SK-MEL-5 (cell line): Measurements from ENCODE around the gene PHLPP1. TPM values are rescaled to one million over a fixed set of nuclear protein-coding genes. Genes with fewer than 3 reads are reported as not detected.
A peak's percentile ranks its signal among the peaks of the same experiment; 100 is the strongest.

Experiments
- DNase-seq: peaks from one replicate; pipeline ENCODE4 v3.0.0-alpha.2; 2016; ENCODE audit warnings: low read depth, low spot score
- in situ Hi-C: cut with HindIII; loops from 2 replicates; pipeline ENCODE4 v1.10.0; 2016; ENCODE audit warnings: low sequenced_read_pairs, high pct_unique_total_duplicates, low pct_unique_long_range_greater_than_20kb
- total RNA-seq: library from RNA; depleted of rRNA; stranded (reverse); fragments of >200 nt; shearing (Covaris generic); gene quantifications from 2 replicates; pipeline ENCODE4 v1.2.3, GENCODE V29; 2014

PHLPP1 gene
- total RNA-seq, 1 experiment from 2014 or later: 15.8 TPM

DNA sequence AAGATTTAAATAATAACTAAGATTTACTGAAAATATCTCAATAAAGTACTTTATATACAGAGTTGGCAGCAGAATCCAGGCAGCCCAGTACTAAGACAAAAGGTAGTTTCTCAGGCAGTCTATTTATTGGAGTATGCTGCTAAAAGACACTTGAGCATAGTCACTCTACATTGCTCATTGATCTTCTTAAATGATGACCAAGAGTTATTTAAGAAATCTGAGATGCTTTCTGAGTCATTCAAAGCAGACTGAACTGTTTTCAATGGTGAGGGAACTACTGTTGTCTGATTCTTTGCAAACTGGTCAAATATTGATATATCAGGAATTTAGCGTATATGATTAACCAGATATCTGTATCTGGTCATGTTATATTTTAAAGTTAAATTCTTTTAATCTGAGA is 133.6 kb downstream of the PHLPP1 start:
- in situ Hi-C loops: no loop called here

DNA sequence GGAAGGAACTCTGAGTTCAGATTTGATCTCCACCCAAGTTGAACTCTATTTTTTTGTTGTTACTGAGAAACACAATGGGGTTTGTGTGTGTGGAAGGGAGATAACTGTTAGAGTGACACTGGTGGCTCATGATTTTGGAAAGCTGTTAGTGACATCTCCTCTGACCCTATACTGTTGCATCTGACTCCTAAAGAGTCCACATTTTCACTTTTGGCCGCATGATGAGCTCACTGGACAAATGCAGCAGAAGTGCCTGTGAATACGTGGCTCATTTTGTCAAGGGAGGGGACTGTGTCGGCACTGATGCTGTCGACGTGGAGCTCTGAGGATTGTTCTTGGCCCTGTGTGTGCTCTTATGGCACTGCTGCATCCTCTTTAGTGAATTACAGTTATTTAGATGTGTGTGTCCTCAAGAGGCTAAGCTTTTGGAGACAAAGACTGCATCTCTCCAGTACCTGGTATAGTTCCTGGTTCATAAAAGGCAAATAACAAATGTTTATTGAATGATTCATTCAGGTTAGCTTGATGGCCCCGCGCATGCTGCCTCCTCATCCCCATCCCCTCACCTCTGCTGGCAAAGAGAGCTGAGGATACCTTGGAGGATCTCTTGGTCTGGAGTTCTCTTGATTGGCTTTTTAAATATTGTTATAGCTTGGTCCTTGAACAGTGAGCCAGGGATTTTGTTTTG is 135.4 kb downstream of the PHLPP1 start:
- in situ Hi-C loops: no loop called here

More for the DNA sequence above, 133.6 kb downstream of the PHLPP1 start:
- no peak for DNase-seq

DNA sequence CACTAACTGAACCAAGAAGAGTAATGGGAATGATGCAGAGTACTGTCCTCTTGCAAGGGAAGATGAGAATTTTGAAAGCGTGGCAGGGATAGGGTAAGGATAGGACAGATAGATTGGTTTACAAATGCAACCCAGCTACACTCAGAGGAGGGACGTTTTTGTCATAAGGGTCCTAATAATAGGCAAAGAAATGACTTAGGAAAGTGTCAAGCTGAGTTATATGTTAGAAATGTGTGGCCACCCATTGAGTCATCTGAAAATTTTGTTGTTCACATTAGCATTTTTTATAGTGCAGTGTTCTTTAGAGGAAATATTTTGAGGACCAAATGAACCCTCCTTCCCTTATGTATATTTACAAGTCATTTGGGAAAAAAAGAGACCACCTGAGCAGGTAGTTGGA is 137.5 kb downstream of the PHLPP1 start:
- in situ Hi-C loops: no loop called here
- DNase-seq: no peak

More for the DNA sequence above, 135.4 kb downstream of the PHLPP1 start:
- DNase-seq: no peak

GRCh38 chr18:62856294-62856693 is 141.0 kb downstream of the PHLPP1 start:
- DNase-seq: no peak
- in situ Hi-C loops: no loop called here

DNA sequence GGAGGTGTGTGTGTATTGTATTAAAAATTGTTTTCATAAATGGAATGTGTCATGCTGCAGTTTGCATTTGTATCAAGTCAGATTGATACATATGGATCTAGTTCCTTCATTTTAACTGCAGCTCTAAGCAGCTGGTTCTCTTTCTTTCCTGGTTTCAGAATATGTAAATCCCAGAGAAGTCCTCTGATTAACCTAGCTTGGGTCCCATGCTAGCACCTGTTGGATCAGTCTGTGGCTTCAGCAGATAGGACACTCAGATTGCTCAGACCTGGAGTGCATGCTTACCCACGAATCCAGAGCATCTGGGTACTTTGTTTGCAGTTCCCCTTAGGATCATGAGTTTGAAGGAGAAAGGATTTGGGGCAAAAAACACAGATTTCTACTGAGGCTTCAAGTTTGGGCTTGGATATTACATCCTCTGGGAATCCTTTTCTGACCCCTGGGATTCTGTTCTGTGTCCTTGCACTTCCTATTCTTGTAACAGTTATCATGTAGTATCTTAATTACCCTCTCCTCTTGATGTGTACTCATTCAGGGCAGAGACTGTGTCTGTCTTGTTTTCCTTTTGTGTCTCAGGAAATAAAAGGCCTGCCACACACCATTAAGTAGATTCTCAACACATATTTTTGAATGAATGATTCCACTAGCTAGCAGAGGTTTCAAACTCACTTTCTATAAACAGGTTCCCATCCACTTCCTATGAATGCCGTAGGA is 142.1 kb downstream of the PHLPP1 start:
- in situ Hi-C loops: no loop called here
- DNase-seq: no peak

GRCh38 chr18:62860062-62860461 is 144.7 kb downstream of the PHLPP1 start:
- no peak for DNase-seq
- in situ Hi-C loops: no loop called here

GRCh38 chr18:62862466-62862865 is 147.1 kb downstream of the PHLPP1 start:
- in situ Hi-C loops: no loop called here
- no peak for DNase-seq

DNA sequence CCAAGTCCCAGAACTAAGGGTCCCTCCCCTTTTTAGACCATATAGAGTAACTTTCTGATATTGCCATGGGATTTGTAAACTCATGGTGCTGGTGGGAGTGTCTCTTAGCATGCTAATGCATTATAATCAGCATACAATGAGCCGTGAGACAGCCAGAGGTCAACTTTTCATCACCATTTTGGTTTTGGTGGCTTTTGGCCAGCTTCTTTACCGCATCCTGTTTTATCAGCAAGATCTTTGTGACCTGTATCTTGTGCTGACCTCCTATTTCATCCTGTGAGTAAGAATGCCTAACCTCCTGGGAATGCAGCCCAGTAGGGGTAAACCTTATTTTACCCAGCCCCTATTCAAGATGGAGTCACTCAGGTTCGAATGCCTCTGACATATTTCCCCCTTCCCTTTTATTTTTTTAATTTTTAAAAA is 148.2 kb downstream of the PHLPP1 start:
- in situ Hi-C loops: no loop called here
- DNase-seq: no peak

GRCh38 chr18:62865498-62865897 is 150.2 kb downstream of the PHLPP1 start:
- in situ Hi-C loops: no loop called here
- no peak for DNase-seq

- no peak for DNase-seq
- in situ Hi-C loops: no loop called here
Measured at GRCh38 chr18:62867534-62867933, 152.2 kb downstream of the PHLPP1 start.

- no peak for DNase-seq
- in situ Hi-C loops: no loop called here
Measured at GRCh38 chr18:62868645-62869044, 153.3 kb downstream of the PHLPP1 start.

GRCh38 chr18:62870643-62871042 is 155.3 kb downstream of the PHLPP1 start:
- in situ Hi-C loops: no loop called here

GRCh38 chr18:62875323-62875722 is 160.0 kb downstream of the PHLPP1 start:
- in situ Hi-C loops: no loop called here
- no peak for DNase-seq

More at GRCh38 chr18:62870643-62871042, 155.3 kb downstream of the PHLPP1 start:
- no peak for DNase-seq

DNA sequence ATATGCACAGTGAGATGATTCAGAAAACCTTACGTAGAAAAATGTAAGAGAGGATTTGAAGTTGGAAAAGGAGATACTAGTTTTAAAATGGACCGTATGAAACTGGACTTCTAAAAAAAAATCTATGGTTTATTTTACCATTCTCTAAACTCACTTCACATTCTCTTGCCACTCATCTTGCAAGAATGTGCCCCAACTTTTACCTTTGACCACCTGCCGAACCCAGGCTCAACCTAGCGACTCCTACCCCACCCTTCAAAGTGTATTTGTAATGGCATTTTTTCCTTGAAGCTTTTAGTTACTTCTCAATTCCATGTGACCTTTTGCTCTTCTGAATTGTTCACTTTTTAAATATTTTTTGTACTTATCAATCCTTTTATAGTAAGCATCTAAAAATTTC is 160.8 kb downstream of the PHLPP1 start:
- DNase-seq: no peak

GRCh38 chr18:62876828-62877227 is 161.5 kb downstream of the PHLPP1 start:
- DNase-seq: no peak
- in situ Hi-C loops: no loop called here

More for the DNA sequence above, 160.8 kb downstream of the PHLPP1 start:
- in situ Hi-C loops: no loop called here

- in situ Hi-C loops: no loop called here
- DNase-seq: peak; percentile 54
Measured at GRCh38 chr18:62877411-62878221, 162.3 kb downstream of the PHLPP1 start.

DNA sequence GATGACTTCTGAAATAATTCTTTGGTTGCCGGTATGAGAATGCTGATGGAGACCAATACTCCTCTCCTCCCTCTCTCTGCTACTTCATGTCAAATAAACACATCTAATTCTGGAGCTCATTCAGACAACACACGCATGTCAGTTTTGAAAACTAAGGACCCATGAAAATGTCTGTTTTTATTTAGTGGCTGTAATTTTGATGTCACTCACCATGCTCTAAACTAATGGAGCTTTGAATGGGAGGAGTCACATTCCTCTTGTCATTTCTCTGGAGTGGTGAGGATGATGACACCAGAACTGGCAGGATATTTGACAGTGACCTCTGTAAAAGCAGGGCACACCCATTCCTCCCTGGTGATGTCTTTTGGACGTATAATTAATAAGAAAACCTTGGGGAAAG is 163.0 kb downstream of the PHLPP1 start:
- DNase-seq: no peak
- in situ Hi-C loops: no loop called here

DNA sequence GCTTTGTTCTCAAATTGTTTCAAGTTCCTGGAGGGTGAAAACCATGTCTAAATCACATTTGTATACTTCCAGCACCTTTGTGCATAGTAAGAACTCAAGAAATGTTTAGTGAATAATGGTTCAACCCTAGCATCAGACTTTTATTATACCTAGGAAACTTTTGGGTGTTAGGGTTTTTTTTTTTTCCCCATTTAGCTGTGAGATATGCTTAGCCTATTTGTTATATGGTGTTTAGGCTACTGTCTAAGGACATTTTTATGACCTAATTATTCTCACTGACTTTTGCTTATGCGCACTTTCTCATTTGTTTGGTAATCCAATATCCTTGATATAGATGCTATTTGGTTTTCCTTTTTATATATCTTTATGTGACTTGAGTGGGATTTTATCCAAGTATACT is 164.7 kb downstream of the PHLPP1 start:
- in situ Hi-C loops: no loop called here
- DNase-seq: no peak
